HG03342 (cell line): ENCODE data around the gene SH3BP4.

Experiments used
- ATAC-seq: cut with Tn5 transposase; IDR thresholded peaks from one replicate; pipeline ENCODE4 v1.9.1; 2021; ENCODE audit warnings: mild to moderate bottlenecking, moderate library complexity; ENCODE audit not compliant: unreplicated experiment

SH3BP4 gene

GRCh38 chr2:234996069-234996940 is 44.5 kb downstream of the SH3BP4 start:
- no peak for ATAC-seq

DNA sequence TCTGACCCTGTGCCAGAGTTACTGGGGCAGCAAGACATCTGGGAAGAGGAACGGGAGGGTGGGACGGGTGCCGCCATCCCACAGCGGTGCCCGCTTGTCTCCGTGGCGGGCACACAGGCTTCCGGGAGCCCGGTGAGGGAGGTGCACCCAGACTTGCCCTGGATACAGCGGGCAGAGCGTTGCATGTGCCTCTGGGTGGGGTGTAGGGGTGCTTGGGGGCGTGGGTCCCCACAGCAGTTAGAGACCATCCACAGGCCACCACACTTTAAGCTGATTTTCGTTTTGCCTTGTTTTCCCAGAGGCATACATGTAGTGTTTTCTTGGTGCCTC is 45.1 kb downstream of the SH3BP4 start:
- no peak for ATAC-seq

DNA sequence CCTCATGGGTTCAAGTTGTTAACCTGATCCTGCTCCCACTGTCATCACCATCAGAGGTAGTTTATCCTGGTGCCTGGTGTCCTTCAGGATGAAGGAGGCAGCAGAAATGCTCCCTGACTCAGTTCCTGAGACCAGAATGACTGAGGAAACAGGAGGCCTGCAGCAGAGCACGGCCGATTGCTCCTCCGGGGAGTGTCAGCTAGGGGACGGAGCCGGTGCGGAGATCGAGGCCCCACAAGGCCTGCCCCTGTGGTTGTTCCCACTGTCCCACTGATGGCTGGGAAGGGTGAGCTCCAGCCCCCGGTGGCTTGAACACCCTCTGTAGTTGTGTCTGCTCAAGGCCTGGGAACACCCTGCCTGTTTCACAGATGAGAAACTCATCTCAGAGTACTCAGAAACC is 45.6 kb downstream of the SH3BP4 start:
- no peak for ATAC-seq

GRCh38 chr2:234998404-234999211 is 46.8 kb downstream of the SH3BP4 start:
- no peak for ATAC-seq

- no peak for ATAC-seq
Observed at GRCh38 chr2:234999740-235000425, 48.1 kb downstream of the SH3BP4 start.

GRCh38 chr2:235000426-235001236 is 48.8 kb downstream of the SH3BP4 start:
- no peak for ATAC-seq

DNA sequence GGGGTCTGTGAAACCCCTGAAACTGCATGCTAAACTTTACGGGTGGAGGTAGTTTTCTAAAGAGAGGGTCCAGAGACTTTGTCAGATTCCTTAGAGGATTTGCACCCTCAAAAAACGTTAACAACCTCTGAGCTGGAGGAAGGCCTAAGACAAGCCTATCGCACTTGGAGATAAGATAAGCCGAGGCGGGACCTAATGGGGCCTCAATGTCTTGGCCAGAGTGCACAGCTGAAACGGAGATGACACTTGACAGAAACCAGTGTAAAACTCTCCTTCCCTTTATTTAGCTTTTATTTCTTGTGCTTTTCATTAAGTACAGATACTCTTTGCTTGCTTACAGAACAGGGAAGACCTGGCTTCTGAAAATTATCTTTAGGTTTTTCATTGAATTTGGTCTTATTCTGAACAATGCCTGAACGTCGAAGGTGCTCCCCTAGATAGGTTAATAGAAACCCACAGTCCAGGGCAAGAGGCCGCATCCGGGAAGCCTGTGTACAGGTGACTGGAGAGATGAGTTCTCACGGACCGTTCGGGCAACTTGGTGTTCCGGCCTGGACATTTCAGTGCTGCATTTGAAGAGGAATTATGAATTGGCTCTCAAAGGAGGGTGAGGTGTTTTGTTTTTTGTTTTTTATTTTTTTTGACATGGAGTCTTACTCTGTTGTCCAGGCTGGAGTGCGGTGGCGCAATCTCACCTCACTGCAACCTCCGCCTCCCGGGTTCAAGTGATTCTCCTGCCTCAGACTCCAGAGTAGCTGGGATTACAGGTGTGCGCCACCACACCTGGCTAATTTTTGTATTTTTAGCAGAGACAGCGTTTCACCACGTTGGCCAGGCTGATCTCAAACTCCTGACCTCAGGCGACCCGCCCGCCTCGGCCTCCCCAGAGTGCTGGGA is 49.7 kb downstream of the SH3BP4 start:
- ATAC-seq = no peak

DNA sequence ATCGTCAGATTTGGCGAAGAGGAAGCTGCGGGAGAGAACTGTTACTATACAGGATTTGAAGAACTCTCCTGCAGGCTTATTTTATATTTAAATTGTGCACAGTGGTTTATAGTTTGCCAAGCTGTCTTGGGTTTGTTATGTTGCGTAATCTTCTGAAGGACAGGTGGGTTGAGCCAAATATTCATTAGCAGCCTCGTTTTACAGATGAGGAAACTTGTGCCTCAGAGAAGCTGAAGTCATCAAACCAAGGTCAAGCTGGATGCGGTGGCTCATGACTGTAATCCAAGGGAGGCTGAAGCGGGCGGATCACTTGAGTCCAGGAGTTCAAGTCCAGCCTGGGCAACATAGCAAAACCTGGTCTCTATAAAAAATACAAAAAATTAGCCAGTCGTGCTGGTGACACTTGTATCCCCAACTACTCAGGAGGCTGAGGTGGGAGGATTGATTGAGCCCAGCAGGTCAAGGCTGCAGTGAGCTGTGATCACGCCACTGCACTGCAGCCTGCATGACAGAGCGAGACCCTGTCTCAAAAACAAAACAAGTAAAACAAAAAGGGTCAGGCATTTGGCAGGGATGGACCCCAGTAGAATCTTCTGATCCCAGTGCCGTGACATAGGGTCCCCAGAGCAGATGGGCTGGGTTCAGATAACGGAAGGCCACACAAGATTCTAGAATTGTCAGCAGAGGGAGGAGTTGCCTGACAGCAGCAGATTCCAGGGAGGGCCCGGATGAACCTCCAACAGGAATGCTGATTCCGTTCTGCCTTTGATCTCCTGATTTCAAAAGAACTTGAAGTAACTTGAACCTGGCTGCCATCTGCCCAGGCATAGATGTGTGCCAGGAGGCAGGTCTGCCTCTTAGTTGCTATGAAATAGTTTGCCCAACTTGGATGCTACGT is 50.6 kb downstream of the SH3BP4 start:
- ATAC-seq = no peak

GRCh38 chr2:235003096-235003775 is 51.4 kb downstream of the SH3BP4 start:
- no peak for ATAC-seq

GRCh38 chr2:235004329-235004903 is 52.6 kb downstream of the SH3BP4 start:
- no peak for ATAC-seq

DNA sequence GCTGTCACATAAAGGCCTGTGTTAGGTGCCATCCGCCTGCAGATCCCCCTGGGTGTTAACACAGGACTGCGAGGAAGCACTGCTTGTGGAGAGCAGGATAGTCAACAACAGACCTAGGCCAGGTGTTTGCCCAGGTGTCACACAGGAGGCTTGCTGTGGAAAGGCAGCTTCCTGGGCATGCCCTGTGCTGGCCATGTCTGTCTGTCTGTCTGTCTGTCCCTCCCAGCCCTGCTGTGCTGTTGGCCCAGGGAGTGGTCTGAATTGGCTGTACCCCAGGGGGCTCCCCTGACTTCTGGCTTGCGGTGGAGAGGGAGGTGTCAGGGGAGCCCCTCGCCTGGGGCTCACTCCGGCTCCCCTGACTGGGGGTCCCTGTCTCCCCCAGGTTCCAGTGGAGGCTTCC is 53.2 kb downstream of the SH3BP4 start:
- ATAC-seq = no peak

GRCh38 chr2:235005603-235006259 is 53.9 kb downstream of the SH3BP4 start:
- ATAC-seq = no peak

- ATAC-seq = no peak
Observed at GRCh38 chr2:235006461-235006860, 54.6 kb downstream of the SH3BP4 start.

DNA sequence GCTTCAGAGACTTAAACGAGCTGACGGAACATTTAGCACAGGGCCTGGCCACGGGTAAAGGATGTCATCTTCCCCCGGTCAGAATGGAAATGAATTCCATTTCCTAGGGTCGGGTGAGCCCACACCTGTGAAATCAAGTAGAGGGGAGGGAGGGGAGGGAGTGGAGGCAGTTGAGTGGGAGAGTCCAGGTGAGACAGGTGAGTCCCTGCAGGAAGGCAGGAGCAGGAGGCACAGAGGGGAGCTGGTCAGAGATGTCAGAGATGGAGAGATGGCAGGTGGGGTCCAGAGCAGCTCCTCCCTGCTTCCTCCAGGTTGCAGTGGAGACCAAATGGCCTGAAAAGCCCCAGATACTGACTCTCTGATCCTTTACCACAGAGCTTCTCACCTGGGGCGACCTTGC is 55.2 kb downstream of the SH3BP4 start:
- ATAC-seq = no peak

DNA sequence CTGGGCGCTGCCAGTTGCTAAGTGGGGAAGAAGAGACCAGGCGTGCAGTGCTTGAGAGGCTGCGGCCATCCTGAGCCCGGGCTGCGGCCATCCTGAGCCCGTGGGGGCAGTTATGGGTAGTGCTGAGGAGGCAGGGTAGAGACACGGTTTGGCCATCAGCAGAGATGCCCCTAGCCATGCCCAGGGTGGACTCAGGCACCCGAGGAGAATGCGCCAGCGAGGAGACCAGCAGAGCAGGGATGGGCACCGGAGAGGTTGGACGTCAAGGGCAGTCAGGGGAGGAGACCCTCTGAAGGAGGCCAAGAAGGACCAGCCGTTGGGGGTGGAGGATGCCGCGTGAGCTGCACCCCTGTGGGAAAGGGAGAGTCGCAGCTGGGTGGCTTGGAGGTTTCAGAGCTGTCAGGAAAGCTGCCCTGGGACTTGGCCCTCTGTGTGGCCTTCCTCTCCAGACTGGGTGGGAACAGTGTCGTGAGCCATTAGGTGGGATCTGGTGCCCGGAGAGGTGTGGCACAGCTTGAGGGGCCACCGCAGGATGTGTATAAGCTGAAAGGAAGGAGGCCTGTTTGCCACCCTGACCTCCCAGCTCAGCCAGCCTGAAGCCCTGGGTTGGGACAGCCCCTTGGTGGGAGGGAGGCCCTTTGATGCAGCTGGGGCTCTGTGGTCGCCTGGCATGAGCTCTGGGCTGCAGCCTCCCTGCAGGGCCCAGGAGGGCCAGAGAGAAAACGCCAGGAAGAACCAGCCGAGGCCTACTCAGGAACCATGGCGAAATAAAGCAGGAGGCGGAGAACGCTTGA is 56.0 kb downstream of the SH3BP4 start:
- ATAC-seq = no peak

- ATAC-seq = no peak
Observed at GRCh38 chr2:235008584-235009044, 56.8 kb downstream of the SH3BP4 start.
